NCI-H524 (cell line): ENCODE data around the gene KIFC3.

ENCODE experiments used
- DNase-seq, 2 experiments: peaks; one replicate each; lab custom pipeline; 2025; lab: John Stamatoyannopoulos, UW

The KIFC3 gene

DNA sequence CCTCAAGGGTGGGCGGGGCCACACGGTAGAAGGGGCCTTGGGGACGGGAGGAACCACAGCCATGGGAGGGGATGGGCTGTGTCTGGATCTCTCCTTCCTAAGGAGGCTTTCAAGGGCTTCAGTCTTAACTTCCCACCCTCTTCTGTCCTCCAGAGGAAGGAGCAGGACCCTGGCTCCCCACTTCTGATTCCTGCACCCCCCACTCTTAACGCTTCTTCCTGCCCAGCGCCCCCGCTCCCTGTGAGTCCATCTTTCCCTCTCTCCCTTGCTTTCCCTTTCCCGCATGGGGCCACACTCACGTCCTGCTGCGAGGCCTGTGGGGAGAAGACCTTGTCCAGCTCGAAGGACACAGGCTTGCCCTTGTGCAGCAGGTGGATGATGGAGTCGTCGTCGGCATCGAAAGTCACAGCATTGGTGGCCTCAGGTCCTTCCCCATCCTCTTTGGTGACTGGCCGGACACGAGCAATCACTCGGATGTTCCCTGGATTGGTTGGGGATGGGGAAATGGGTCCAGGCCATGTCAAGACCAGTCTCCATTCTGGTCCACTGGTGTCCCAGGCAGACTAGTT, 37.0 kb downstream of the KIFC3 start:
- DNase-seq, result no peak

DNA sequence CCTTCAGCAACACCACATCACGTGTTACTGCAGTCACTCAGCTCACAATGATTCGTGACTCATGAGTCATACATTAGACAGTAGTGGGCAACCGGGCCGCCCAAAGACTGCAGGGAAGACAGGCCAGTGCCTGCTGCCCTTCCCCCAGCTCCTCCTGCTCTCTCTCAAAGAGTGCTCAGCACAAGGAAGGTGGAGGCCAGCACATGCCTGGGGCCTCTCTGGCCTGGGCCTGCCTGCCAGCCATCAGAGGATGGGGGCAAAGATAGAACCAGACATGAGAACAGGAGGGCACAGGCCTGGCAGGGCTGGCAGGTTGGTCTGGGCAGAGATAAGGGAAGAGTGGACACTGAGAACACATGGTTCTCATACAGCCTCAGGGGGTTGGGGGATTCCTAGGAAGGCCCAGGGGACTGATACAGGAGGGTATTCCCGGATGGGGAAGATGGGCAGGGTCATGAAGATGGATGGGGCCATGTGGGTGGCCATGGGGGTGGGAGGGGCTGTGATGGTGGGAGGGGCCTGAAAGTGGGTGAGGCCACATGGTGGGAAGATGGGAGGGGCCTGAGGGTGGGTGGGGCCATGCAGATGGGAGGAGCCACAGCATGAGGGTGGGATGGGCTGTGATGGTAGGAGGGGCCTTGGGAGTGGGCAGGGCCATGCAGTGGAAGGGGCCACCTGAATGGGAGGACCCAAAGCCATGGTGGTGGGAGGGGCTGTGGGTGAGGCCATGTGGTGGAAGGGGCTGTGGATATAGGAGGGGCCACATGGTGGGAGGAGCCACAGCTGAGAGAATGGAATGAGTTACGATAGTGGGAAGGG, 37.7 kb downstream of the KIFC3 start:
- DNase-seq, result peak in 1 of 2 experiments; percentile 15

DNA sequence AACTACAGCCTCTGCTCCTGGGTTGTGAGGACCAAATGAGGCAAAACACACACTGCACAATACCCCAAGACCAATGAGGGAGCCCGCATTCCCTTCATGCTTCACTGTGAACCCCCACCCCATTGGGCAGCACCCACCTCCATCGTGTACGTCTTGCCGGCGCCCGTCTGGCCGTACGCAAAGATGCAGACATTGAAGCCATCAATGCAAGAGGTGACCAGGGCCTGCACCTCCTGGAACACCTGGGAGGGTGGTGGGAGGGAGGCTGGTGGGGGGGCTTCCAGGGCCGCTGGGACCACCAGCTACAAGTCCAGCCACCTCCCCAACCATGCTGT, 38.3 kb downstream of the KIFC3 start:
- DNase-seq, result no peak

DNA sequence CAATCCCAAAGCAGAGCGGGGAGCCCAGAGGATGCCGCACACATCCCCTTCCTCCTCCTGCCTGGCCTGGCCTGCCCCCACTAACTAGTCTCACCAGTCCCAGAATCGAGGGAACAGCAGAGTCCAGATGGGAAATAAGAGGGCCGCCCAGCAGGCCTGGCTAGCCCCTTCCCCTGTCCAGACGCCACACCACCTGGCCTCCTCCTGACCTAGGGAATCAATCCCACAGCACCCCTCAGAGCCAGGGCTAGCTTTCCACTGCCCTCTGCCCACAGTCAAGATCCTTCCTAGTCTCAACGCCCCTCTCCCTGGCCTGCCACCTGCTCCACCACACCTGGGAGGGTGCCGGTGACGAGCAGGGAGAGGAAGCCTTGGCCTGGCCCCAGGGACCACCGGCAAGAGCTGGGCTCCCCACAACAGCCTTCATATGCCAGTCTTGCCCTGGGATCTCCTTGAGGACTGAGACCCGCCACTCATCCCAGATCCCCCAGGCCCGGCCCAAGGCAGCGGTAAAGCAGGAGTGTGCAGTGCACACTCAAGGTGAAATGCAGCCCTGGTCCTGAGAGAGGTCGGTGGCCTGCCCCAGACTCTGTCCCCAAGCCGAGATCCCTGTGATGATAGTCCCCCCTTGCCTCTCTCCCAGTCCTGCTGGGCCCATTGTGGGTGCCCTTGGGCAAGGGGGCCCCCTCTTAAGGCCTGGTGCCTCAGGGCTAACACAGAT, 38.8 kb downstream of the KIFC3 start:
- peak in 1 of 2 experiments; percentile 63 for DNase-seq

DNA sequence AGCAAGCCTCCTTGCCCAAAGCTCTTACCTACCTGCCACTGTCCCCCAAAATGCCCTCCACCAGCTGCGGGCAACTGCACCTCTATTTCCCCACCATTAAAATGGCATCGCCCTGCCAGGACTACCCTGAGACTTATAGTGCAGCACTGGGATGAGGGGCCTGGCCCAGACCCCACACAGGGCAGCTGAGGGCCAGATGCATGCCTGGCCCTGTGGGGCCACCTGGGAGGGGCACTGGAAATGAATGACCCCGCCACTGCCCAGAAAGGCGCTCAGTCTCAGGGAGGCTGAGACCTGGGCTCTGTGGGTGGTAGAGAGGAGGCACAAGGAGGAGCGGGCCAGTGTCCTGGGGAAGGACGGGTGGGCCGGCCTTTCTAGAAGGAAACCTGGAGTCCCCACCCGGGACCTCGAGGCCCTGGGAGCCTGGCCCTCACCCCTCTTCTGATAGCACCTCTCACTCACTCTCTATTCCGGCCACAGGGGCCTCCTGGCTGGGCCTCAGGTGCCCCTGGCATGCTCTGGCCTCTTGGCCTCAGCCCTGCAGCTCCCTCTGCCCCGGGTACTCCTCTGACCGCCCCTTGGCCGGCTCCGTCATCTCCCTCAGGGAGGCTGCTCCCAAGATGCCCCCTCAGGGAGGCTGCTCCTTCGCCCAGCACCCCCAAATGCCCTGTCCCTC, 39.8 kb downstream of the KIFC3 start:
- DNase-seq, result no peak

DNA sequence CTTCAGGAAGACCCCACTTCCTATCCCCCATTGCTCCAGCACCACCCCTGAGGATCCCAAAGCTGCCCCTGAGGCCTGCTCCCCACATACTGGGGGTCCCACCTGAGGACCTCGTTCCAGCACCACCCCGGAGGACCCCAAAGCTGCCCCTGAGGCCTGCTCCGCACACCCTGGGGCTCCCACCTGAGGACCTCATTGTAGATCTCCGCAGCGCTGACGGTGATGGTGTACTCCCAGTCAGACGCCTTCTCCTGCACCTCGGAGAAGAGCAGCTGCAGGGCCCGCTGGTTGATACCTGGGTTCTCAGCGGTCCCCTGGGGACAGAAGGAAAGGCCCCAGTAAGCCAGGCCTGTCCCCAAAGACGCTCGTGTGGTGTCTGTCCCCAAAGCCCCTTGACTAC, 40.3 kb downstream of the KIFC3 start:
- no peak for DNase-seq

DNA sequence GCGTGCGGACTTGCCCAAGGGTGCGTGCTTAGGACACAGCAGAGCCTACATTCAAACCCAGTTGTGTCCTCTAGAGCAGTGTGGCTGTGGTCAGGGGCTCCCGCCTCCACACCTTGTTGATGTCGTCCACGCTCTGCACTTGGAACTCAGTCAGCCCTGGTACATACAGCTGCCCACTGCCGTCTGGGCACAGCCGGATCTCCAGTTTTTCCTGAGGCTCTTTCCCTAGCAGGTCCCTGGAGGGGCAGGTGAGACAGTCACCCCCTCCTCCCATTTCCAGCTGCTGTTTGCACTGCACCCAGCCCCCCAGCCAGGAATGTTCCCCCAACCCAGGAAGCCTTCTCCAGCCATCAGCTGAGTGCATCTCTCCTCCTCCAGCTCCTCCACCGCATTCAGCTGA, 41.0 kb downstream of the KIFC3 start:
- DNase-seq, result peak in 1 of 2 experiments; percentile 26

DNA sequence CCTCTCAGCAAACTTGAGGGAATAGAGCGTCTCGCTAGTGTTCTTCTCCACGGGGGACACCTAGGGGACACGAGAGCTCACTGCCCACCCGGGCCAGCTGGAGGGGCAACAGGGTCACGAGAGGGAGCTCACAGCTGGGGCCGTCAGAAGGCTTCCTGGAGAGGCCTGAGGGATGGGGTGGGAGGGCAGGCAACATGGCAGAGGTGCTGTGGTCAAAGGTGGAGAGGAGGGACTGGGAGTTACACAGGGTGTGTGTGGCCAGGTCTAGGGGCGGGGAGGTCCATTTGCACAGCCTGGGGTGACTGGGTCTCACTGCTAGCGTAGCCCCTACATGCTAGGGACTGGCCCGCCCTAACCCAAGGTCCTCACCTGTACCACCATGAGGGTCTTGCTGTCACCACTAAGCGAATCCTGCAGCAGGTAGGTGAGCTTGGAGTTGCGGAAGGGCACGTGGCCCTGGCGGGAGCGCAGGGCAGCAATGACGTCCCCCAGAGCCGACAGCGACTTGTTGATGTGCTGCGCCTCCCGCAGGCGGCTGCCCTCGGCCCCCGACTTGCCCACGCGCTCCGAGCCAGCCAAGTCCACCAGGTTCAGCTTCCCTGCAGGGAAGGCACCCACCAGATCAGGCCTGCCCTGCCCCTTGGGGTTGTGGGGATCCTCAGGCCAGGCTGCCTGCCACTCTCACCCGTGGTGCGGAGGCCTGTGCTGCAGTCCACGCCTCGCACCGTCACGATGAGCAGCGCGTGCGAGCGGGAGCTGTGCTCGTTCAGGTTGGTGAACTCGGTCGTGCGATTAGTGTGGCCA, 41.7 kb downstream of the KIFC3 start:
- DNase-seq, result no peak

DNA sequence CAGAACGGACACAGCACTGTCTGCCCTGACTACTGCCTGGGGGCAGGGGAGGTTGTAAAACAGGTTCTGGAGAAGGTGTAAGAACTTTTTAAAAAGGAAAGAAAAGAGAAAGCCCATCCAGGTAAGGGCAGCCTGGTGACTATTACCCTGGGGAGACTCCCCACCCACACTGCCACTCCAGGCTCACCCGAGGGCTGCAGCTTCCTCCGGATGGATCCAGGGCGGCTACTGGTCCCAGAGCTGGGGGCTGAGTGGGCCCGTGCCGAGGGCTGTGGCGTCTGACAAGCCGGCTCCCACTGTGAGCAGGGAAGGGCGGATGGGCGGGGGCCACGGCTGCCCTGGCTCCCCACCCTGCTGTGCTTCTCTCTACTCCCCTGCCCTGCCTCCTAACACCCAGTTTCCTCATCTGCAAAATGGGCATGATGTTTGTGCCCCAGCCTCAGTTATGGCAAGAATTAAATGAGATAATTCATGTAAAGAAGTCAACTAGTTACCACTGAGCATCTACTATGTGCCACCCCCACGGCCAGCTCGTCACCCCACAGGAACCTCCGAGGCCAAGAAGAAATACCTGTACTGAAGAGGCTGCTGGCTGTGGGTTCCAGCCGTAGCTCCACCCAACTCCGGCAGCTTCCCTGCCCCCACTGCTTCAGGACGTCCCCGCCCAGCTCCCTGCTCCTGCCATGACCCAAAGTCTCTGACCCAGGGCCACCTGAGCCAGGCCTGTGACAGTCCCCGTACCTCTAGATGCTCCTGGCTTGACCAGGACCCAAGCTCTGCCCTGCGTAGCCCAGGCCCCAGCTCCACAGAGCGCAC, 42.5 kb downstream of the KIFC3 start:
- DNase-seq, result no peak

DNA sequence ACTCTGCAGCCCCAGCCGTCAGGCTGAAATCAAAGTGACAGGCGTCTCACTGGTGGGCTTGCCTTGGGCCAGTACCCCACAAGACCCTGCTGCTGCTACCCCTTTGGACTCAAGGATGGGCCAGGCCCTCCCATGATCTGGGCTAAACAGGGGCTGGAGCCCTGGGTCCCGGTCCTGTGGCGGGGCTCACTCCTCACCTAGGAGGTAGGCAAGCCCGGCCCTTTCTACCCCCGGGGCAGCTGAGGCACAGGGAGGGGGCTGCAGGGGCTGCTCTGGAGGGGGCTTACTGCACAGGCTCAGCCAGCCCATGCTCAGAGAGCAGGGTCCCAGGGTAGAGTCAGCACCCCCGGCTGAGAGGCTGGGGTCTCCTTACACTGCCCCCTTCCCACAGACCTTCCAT, 43.2 kb downstream of the KIFC3 start:
- DNase-seq, result no peak

DNA sequence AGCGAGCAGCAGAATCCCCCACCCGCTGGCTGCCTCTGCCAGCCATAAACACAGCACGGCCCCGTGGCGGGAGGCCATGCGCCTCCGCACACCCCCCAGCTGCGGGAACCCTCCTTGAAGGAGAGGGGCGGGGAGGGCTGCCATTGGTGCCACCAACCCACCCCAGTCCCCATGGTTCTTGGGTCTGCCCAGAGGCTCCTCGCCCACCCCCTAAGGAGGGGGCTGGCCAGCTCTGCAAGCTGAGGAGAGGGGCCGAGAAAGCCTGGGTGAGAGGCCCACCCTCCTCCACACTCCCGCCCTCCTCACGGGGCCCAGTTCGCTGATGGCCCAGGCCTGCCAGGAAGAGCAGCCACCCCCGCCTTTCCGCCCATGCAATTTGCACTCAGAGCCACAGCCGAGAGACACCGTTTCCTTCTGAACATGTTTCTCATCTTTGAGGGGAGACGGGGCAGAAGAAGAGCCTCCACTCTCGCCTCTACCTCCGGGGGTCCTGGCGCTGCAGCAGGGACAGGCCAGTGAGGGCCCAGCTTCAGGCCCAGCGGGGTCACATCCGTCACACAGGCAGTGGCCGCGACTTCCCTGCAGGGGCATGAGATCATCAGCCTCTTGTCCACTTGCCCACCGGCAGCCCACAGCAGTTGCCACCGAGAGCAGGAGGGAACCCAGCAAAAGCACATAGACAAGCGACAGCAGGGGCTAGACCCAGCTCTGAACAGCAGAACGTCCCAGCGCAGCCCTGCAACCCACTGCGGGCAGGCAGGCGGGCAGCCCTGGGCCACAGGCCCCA, 43.8 kb downstream of the KIFC3 start:
- DNase-seq, result no peak

DNA sequence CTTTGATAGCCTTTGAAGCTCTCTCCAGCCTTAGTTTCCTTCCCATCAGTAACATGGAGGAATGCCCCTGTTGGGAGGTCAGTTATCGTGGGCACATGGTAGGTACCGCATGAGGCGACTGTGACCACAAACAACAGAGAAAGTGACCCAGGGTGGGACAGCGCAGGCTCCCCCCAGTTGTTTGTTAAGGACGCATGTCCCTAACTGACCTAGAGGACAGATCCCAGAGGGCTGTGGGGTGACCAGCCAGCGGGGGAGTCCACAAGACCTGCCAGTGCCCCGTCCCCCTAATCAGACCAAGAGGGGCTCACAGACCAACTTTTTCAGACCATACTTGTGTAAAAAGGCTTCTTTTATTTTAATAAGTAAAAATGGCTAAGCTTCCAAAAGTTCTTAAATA, 44.4 kb downstream of the KIFC3 start:
- DNase-seq, result no peak

DNA sequence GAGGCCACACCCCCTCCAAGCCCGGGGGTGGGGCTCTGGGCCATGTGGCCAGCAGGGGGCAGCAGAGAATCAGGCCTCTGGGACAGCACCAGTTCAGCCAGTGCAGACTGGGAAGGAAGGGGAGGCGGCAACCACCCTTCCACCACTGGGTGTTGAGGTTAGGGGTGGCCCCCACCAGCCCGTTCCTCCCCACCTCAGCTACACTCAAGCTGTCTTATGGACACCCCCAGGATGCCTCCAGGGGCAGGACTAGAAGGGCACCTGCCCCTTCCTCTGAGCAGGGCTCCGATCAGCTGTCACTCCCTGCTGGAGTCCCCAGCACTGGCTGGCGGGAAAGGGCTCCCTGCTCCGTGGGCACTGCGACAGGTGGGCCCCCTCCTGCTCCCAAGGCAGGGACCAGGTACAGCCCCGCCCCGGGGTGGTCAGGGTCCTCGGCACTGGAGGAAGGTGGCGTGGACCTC, 44.9 kb downstream of the KIFC3 start:
- DNase-seq, result peak in 1 of 2 experiments; percentile 64

DNA sequence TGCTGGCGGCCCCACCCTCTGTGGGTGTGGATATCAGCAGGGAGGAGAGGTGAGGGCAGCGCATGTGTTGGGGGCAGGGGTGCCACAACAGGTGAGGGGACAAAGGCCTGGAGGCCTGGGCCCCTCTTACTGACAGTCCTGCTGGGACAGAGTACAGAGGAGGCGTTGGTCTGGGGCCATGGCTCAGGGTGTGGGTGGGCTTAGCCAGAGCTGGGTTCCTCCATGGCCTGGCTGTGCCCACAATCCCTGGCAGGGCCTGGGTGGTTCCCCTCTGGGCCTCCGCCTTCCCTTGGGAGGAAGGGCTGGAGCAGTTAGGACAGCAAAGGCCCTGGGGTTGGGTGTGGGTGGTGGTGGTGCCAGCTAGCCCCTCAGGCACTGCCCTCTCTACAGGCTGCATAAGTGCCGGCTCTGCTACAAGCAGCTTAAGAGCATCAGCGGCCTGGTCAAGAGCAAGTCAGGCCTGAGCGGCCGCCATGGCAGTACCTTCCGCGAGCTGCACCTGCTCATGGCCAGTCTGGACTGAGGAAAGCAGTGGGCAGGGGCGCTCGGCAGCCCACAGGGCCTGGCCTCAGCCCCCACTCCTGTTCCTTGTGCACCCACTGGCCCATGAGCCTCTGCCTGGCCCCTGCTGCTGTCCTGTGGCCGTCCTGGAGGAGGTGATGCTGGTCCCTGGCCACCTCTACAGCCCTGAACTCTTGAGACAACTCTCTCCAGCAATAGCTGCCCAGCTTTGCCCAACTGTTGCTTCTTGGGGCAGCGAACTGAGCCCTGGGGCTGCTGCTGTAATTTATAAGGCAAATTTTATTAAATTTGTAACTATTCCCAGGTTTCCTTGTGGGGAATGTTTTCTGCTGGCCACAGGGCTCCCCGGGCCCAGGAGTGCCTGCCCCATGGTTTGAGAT, 45.6 kb downstream of the KIFC3 start:
- no peak for DNase-seq

DNA sequence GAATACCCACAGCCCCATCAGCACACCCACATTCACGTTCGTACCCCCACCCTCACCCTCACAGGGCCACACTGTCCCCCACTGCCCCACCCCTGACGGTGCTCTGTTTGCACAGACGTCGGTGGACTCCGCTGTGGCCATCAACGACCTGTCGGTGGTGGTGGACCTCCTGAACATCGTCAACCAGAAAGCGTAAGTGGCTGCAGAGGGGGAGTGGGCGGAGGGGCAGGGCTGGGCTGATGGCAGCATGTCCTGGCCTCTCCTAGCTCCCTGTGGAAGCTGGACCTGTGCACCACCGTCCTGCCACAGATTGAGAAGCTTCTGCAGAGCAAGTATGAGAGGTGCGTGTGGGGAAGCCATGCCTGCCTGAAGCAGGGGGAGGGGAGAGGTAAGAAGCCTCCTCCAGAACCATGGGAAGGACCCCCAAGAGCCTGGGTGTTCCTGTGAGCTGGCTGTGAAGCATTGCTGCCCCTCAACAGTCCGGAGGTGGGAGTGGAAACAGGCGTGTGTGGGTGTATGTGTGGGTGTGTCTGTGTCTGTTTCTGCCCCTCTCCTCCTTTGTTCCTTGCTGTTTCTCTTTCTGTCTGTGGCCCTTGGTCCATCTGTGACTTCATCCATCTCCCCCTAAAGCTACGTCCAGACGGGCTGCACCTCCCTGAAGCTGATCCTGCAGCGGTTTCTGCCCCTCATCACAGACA, 46.4 kb downstream of the KIFC3 start:
- no peak for DNase-seq

DNA sequence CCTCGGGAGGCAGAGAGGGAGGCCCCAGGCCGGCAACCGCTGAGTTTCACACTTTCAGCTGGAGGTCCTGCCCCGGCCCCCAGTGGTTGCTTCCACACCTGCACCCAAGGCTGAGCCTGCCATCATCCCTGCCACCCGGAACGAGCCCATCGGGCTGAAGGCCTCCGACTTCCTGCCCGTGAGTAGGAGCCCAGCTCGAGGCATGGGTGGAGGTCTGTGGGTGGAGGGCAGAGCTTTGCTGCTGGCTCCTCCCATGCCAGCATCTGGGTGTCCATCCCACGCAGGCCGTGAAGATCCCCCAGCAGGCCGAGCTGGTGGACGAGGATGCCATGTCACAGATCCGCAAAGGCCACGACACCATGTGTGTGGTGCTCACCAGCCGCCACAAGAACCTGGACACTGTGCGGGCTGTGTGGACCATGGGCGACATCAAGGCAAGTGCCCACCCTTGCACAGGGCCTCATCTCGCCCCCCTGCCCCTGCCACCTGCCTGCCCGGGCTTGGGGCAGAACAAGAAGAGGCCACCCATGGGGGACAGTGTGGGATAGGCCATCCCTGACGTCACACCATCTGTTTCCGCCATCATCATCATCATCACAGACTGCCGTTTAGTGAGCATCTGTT, 47.1 kb downstream of the KIFC3 start:
- no peak for DNase-seq

DNA sequence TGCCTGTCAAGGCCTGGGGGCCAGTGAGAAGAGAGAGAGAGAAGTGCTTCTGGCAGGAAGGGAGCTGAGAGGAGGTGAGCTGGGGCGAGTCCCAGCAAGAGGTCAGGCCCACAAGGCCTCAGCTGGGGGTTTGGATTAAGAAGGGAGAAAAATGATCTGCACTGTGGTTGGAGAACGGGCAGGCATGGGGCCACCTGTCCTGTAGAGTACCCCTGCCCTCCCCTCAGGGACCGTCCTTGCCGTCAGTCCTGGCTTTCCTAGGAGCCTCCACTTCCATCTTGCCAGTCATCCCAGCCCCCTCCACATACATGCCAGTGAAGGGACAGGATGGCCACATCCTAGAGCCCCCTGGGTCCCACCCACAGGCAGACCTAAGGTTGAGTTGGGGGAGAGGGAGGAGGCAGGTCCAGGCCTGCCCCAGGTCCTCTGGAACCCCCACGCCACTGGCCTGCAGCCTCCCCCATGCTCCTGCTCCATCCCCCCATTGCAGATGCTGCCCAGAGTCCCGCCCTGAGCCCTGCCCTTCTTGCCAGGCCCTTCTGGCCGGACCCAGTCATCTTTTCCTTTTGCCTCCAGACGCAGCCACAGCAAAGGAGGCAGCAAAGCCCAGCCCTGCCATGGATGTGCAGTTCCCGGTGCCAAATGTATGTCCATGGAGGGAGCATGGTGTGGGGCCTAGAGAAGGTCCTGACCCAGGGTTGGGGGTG, 47.8 kb downstream of the KIFC3 start:
- DNase-seq, result no peak
